HEK293T (cell line): ENCODE data around the gene IKZF5.

Source experiments
- FOXA1 ChIP-seq: fragments of 450-650 bp; IDR thresholded peaks from 2 replicates; pipeline ENCODE4 v1.6.1; 2016; ENCODE audit warnings: mild to moderate bottlenecking
- FOXM1 ChIP-seq: fragments of 450-650 bp; IDR thresholded peaks from 2 replicates; pipeline ENCODE4 v1.6.1; 2017; ENCODE audit warnings: mild to moderate bottlenecking, borderline replicate concordance
- HDGF ChIP-seq: fragments of 450-650 bp; IDR thresholded peaks from 2 replicates; pipeline ENCODE4 v1.6.1; 2017; ENCODE audit warnings: antibody characterized with exemption, borderline replicate concordance
- NFRKB ChIP-seq: fragments of 450-650 bp; IDR thresholded peaks from 2 replicates; pipeline ENCODE4 v1.6.1; 2016; ENCODE audit warnings: mild to moderate bottlenecking, moderate library complexity
- SP1 ChIP-seq: fragments of 450-650 bp; IDR thresholded peaks from 2 replicates; pipeline ENCODE4 v1.6.1; 2017
- SUZ12 ChIP-seq: fragments of 450-650 bp; IDR thresholded peaks from 2 replicates; pipeline ENCODE4 v1.6.1; 2016; ENCODE audit warnings: mild to moderate bottlenecking

GRCh38 chr10:123011987-123012386, 3.4 kb upstream of the IKZF5 start:
- TF ChIP-seq FOXA1 (no peak), NFRKB (no peak), FOXM1 (no peak), SUZ12 (no peak), SP1 (no peak), HDGF (no peak)
